HuH-7 (cell line): Measurements from ENCODE around the gene EDA.
"Not testable (repeated sequence)": the region's sequence is repeated elsewhere in the genome, so short reads cannot be mapped to it uniquely, and the experiment has no call there.

Source experiments
- DNase-seq: peaks from one replicate; pipeline ENCODE4 v3.0.0; 2011; ENCODE audit warnings: low spot score

The EDA gene

DNA sequence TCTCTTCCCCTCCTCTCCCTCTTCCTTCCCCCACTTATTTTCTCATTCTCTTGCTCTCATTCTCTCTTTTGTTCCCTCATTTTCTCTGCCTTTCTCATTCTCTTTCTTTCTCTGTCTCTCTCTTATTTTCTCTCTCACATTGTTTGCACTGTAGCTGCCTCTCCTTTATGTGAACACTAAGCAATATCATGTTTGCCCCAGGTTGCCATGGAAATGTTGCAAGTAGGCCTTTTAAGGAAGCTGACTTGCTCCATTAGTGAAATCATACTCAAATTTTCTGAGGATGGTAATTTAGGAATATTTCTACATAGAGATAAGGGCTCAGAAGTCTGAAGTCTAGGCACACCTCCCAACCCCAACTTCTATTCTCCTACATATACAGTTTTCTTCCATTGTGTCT is 130.1 kb downstream of the EDA start:
- no peak for DNase-seq

- no peak for DNase-seq
These were observed 132.1 kb downstream of the EDA start for GRCh38 chrX:69748055-69748454.

DNA sequence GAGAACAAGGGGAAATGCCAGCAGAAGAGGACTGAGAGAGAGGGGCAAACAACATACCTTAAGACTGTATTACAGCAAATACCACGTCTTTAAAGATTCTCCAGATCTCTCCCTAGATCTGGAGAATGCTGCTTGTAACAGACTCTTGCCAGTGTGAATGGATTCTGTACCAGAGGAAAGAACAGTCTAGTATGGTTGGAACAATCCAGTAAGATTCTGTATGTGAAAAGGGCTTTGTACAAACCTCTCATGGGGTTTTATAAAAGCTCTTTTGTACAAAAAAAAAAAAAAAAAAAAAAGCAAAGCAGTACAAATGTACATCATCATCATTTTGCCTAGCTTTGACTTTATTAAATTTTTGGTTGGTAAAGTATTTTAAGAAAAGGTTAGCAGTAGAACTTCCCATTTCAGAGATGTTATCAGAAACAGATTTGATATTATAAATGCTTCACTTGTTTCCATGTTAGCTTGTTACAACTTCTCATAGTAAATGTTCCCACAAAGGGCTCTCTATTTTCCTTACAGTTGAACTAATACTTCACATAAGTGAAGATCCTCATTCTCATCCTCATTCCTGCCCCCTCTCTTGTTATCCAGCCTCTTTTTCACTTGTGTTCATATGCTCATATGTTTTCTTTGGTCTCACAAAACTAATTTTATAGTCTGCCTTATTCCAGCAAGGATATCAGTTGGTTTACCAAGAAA is 144.2 kb downstream of the EDA start:
- DNase-seq = no peak

DNA sequence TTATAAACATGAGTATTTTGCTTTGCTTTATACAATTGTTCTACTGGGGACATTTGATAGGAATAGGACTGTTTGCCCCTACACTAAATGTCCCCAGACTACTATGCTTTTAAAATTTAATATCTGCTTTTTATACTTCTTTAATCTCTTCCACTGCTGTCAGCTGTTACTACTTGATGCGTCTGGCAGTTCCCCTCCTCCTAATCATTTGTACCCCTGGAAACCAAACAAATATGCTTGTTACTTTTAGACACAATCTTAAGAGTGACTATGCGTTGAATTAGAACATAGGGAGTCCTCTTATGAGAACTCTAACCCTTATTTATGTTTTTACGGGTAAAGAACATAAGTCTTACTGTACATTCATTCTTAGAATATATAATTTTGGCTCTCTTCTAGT is 145.7 kb downstream of the EDA start:
- DNase-seq = no peak

GRCh38 chrX:69762340-69762739 is 146.4 kb downstream of the EDA start:
- no peak for DNase-seq

- DNase-seq = no peak
These were observed 177.5 kb downstream of the EDA start for GRCh38 chrX:69793260-69793935.

GRCh38 chrX:69795702-69796101 is 179.8 kb downstream of the EDA start:
- no peak for DNase-seq

DNA sequence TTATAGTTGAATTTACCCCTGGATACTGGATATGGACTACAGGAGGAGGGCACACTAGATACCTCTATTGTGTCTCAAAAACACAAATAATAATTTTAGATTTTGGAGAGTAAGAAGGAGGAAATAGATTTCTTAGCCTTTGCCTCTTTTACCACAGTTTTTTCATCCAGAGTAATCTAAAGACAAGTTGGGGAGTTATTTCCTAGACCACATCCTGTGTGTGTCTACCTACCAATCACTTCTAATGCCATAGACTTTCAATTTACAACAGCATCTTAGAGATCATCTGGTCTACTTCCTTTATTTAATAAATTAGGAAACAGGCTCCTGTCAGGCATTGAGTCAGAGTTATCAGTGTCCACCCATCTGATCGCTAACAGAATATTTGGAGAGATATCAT is 191.5 kb downstream of the EDA start:
- DNase-seq = no peak

DNA sequence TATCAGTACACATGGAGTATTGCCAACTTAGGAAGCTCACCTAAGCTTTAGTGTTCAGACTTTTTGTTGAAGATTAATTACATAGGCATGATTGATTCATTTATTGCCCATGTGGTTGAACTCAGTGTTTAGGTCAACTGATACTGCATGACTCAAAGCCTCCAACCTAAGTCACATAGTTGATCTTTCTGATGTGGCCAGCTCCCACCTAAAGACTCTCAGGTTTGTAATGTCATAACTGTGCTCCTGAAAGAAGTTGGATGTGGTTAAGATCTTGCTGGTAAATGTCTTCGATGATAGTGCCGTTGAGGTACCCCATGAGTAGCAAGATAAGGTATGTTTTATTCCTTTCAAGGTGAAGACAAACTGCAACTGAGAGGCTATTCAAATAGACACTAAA is 192.5 kb downstream of the EDA start:
- no peak for DNase-seq

GRCh38 chrX:69813677-69814076 is 197.8 kb downstream of the EDA start:
- no peak for DNase-seq

DNA sequence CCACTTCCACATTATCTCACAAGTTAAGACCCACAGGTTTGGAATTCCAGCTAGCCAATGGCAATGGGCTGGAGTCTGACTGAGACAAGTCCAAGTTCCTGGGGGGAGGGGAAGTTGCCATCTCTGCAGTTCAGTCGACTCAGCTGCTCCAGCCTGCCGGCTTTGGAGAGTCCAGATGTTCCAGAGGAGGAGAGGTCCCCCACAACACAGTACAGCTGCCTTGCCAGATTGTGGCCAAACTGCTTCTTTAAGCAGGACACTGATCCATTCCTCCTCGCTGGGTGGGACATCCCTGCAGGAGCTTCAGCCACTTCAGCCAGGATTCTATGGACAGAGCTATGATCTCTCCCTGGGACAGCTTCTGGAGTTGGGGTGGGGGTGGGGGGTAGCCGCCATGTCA is 199.2 kb downstream of the EDA start:
- DNase-seq = no peak

DNA sequence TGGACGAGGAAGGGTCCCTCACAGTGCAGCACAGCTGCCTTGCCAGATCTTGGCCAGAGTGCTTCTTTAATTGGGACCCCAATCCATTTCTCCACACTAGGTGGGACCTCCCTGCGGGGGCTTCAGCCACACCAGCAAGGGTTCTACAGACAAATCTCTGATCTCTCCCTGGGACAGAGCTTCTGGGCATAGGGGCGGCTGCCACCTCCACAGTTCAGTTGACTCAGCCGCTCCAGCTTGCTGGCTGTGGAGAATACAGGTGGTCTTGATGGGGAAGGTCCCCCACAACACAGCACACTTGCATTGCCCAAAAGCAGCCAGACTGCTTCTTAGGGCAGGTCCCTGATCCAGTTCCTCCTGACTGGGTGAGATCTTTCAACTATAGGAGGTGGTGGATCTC is 199.6 kb downstream of the EDA start:
- no peak for DNase-seq

- DNase-seq = no peak
These were observed 228.7 kb downstream of the EDA start for GRCh38 chrX:69844636-69845035.

- not testable (repeated sequence) for DNase-seq
These were observed 244.1 kb downstream of the EDA start for GRCh38 chrX:69859999-69860398.

- DNase-seq = no peak
These were observed 260.3 kb downstream of the EDA start for GRCh38 chrX:69876221-69876620.

DNA sequence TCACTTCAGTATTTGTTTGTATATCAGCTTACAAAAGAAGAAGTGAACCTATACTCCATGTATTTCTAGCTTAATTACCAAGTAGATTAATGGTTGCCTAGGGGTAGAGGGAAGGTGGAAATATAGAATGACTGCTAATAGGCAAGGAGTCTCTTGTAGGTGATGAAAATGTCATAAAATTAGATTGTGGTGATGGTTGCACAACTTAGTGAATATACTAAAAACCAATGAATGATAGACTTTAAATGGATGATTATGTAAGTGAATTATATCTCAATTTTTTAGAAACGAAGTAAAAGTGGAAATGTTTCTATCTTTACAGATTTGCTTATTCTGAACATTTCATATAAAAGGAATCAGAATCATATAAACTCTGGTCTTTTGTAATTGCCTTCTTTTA is 268.3 kb downstream of the EDA start:
- DNase-seq = no peak

DNA sequence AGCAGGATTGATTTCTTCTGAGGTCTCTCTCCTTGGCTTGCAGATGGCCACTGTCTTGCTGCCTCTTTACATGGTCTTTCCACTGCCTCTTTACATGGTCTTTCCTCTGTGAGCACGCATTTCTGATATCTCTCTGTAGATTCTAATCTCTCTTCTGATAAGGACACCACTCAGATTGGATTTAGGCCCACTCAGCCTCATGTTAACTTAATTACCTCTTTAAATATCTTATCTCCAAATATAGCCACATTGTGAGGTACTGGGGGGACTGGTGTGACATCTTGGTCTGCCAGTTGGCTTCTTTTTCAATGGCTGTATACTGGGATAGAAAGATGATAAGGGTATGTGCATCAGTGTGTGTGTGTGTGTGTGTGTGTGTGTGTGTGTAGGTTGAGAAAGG is 280.1 kb downstream of the EDA start:
- DNase-seq = no peak

DNA sequence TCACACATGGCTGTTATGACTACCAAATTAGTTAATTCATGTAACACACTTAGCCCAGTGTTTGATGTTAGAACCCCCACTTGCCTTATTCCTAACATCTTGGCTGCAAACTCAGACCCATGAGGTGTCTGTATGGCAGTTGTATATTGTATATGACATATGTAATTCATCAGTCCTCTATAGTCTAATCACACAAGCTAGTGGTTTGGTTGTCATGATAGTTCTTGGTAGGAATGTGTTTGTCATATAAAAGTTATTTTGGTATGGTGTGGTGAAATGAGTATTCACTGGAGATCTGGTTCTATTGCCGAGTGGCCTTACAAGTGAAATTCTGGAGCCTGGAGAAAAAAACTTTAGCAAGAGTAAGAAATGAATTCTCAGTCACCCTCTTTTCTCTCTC is 284.6 kb downstream of the EDA start:
- DNase-seq = no peak

DNA sequence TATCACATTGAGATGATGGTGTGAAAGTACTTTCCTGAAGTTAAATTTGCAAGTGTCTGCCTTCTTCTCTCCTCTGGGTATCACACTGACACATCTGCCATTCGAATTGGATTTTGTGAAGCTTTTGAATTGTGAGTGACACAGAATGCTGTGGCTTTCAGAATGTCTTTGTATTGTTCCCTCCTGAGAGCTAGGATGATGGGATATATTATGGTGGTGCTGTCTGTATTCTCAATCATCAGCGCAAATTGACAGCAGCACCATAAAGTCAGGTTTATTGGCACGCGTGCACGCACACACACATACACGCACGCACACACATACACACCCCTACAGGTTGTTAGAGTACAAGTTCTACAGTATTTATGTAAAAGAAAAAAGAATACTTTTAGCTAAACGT is 290.5 kb downstream of the EDA start:
- DNase-seq = no peak

DNA sequence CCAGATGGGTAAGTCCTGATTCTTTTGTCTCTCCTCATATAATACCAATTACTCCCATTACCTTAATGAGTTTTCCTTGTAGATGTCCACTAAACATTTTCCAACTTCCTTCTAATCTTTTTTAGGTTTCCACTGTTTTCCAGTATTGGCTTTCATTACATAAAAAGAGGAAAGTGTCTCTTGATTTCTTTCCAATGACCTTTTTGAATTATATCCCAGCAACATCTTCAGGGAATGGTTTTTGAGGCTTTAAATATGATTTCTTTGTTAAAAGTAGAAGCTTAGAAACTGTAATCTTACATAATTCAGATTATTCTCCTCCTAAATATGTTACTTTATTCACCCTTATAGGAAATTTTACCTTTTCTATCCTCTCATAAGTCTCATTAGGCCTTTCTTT is 298.9 kb downstream of the EDA start:
- DNase-seq = no peak

GRCh38 chrX:69919749-69920148 is 303.8 kb downstream of the EDA start:
- no peak for DNase-seq

GRCh38 chrX:69932323-69932722 is 316.4 kb downstream of the EDA start:
- no peak for DNase-seq

DNA sequence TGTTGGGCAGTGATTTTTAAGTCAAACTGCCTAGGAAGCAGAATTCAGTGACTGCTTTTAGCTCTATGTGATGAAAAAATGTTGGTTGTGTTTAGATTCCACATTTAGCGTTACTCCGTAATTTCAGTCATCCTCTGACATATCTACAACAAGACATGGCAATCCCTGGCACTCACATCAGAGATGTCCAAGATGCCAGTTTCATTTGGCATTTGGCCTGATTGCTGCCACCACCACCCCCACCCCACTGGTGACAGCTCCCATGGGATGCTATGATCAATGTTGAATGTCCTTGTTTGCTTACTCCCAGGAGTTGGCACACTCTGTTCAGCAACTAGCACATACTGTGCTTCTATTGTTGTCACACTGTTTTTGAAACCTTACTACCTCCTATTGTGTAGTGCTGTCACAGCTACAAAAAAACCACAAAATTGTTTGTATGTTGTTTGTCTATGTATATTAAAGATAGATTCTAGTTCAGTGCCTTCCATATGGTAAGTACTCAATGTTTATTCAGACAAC is 332.4 kb downstream of the EDA start:
- no peak for DNase-seq

- DNase-seq = no peak
These were observed 335.8 kb downstream of the EDA start for GRCh38 chrX:69951753-69952152.
